ENCODE data around the gene IGF2.

Gene IGF2

DNA sequence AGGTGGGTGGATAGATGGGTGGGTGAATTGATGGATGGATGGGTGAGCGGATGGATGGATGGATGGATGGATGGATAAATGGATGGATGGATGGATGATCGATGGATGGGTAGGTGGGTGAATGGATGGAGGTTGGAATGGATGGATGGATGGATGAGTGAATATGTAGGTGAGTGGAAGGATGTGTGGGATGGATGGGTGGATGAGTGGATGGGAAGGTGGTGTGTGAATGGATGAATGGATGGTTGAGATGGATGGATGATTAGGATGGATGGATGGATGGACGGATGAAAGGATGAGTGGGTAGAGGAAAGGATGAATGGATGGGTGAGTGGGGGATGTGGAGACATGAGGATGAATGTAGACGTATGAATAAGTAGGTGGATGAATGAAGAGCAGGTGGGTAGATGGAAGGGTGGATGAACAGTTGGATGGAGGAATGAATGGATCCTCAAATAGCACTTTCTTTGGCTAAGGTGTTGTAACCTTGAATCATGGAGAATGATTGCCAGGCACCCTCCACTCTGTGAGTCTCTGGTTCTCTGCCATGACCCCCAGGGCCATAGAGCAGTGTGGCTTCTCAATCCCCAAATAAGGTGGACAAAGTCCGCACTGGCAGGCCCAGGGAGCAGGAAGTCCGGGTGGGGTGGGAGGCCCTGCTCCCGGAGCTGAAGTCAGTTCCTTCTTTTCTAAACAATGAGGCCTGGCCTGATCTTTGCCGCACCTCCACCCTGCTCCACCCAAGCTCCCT is 36.9 kb downstream of the IGF2 start:
- DNase-seq = no peak

DNA sequence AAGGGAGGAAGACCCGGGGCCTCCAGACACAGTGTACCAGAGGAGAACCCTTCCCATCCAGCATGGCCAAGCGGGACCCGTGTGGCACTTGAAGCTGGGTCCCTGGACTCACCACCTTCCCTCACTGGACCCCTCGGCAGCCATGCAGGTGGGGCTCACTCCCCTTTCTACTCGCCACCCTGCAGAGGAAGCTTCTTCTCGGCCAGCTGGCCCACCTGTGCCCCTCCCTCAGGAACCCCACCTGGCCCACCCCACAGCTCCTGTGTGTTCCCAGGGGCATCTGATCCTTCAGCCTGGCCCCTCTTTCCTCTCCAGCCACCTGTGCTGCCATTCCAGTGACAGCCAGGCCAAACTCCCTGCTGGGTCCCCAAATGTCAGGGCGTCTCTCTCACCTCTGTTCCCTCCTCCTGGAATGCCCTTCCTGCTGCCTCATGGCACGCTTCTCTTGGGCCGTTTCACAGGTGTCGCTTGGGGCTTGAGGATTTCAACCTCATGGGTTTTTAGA is 38.0 kb downstream of the IGF2 start:
- DNase-seq = no peak

DNA sequence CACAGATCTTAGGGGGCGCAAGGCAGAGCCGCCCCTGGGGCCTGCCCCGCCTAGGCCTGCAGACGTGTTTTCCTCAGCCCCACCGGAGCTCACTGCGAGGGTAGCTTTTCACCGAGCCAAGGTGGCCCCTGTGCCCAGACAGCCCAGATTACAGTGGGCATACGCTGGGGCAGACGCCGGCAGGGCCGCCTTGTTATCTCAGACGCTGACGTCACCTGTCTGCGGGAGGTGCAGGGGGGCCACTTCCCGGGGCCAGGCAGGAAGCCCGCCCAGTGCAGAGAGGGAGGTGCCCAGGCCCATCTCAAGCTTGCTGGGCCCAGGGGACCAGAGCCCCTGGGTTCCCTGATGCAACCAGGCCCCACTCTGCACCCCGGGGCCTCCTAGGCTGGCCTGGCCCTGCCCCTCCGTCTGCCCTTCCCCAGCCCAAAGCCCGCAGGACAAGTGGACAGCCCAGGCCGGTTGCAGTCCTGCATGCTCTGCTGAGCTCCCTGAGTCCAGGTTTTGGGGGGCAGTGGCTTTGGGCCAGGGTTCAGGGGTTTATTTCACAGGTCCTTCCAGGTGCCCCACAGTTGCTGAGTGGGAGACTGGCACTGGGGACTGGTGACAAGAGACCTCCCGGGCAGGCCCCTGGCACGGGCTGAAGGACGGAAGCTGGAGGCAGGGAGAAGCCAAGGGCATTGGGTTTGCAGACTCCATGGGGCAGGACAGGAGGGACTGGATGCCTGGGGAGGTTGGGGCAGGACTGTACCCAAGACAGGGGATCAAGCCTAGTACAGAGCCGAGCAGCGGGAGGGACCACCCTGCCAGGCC is 38.6 kb downstream of the IGF2 start:
- DNase-seq = no peak

DNA sequence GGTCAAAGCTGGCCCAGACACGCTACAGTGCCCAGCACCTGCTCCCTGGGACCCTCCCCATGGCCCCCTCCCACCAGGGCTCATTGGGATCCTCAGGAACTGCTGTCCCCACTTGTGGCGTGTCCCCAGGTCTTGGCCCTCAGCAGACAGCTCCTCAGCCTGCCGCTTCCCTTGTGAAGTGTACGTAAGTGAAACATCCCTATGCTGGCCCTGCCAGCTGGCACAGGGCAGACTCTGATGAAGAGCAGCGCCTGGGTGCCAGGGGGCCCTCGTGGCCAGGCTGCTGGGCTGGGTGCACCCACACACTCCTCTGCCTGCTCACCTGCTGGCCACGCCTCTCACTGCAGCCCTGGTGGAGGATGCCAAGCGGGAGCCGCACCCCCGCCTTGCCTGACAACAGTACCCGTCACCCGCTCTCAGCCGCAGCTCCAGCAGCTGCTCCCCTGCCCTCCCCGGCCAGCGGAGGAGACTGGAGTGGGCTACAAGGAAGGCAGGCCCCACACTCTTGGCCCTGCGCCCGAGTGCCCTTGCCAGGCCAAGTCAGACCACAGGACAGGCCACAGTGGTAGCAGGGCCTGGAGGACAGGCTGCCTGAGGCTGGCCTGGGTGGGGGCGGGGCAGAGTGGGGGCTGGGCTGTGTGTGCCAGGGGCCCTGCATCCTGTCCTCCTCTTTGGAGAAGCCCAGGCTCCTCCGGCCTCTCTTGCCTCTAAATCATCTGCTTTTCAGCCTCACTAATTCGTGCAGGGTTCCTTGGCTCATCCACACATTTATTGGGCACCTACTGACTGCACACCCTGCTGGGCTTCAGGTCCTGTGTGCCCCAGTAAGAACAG is 39.5 kb downstream of the IGF2 start:
- DNase-seq = no peak

DNA sequence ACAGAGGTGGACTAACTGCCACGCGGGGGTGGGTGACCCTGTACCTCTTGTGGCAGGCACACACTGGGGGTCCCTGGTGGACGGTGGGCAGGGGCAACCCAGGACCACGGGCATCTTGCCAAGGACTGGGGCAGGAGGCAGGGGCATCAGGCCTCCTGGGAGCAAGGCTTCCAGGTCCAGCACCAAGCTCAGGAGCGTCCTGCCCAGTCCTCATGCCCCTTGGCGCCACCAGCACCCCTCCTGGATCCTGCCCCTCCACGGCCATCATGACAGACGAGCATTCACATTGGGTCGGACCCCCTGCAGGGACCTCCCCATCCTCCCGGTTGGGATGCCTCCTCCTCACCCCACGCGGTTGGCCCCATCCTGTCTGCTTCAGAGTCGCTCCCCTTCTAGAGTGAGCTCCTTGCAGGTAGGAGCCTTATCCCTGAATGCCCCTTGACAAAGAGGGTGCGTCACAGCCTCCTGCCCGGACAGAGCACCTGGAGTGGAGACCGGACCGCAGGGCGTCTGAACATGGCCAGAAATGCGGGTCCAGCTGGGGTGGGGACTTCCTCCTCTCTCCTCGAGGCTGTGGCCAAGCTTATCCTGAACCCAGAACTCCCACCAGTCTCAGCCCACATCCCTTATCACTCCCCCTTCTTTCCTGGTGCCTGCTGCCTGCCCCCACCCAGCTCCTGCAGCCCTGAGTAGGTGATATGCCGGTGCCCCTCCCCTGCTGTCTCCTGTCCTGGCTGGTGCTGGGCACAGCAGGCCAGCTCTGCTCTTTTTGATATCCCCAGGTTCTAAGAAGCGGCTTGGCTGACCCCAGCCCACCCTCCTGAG is 40.3 kb downstream of the IGF2 start:
- no peak for DNase-seq

DNA sequence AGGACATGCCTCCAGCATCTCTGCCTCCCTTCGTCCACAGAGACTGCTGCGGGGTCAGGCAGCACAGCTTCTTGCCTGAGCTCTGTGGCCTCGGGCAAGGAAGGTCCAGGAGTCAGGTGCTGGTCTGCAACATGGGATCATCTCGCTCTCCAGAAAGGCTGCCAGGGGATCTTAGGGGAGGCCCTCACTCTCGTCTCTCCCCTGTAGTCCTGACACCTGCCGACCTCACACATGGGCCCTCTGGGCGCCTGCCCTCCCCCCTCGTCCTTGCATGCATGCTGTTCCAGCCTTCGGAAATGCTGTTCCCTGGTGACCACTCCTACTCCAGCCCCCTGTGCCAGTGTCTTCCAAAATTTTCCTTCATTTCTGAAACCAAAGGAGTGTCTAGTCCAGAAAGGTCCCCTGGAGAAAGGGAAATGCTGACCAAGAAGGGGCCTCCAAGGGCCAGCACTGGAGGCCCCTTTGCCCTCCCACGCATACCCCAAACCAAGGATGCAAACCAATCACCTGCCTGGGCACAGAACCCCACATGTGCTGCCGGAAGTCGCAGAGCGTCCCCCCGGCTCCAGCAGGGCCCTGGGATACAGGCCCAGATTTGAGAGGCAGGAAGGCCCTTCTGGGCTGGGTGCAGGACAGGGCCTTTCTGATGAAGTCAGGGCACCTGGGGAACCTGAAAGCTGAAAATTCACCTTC is 41.0 kb downstream of the IGF2 start:
- no peak for DNase-seq

DNA sequence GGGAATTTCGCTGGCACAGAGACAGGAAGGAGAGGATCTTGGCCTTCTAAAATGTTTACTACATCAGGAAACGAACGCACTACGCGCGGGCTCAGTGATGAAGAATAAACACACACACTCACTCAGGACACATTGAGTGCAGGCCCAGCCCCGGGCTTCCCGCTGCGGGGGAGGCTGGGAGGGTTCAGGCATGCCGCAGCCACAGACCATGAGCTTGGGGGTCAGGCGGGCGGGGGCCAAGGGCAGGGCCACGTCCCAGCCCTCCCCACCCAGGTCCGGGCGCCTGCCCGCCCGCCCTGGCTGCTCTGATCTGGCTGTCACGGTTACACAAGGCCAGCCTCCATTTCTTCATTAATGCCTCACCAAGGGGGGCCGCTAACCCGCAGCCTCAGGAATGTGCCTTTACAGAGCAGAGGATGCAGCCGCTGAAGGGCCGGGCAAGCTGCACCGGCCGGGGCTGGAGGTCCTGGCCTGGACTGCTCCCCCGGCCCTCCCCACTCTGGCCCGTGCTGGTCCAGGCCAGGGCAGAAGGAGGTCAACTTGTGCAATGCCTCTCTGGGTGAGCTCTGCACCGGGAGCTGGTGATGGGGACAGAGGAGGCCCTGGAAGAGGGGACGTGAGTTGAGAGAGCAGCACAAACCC is 41.7 kb downstream of the IGF2 start:
- no peak for DNase-seq

DNA sequence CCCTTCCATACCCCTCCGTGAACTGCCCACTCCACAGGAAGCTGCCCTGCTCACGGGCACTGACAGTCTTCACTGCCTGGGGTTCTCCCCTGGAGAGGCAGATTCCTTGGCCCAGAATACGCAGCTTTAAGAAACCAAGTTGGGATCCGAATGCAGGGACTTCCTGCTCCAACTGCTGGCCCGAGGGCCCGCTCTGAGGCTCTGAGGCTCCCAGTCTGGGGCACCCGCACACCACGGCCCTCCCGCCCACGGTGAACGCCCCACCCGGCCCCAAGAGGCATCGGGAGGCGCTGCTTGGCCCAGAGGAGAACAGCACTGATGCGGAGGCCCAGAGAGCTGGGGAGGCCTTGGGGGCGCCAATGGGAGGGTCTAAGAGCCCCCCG is 42.3 kb downstream of the IGF2 start:
- DNase-seq = no peak

DNA sequence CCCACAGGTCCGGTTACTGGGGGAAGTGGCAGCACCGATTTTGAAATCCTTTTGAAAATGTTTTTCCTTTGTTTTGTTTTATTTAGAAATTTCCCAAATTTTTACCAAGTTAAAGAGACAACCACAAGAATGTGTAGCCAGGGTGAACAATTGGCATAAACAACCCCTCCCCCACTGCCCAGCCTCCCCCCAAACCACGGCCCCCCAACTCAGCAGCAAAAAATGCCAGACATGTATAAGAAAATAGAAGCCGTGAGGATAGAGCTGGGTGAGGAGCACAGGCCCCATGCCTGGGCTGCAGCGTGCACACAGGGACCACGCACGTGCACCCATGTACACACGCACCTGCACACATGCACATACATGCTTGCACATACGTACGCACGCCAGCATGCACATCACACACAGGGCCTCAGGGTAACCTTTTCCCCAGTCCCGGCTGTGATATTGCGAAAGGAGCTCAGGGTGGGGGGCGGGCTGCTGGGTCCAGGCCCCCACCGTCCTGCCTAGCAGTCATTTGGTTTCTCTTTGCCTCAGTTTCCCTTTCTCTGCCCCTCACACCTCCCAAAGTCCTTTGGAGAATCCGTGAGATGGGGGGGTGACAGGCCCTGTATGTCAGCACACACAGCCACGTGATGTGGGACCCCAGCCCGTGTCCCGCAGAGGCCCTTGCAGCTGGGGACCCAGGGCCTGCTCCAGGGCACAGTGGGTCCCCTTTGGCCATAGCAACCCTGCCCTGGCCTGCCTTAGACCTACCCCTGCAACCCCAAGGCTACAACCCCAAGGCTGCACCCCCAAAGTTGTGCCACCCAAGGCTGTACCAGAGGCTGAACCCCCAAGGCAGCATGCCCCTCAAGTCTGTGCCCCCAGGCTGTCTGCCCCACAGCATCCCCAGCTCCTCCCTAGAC is 42.9 kb downstream of the IGF2 start:
- DNase-seq = no peak

DNA sequence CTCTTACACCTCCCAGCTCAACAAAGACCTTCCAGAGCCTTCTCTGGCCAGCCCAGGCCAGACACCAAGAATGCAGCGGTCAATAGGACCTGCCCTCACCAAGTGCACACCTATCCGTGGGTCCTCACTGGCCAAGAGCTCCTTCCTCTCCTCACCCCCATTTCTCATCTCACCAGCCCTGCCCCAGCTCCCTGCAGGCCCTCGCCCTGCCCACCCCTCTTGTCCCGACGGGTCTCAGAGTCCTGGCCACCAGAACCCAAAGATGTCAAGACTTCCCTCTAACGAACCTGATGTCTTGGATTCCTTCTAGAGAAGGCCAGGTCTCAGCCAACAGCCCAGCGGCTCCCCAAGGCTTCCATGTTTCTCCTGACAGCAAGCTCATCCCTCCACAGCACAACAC is 43.6 kb downstream of the IGF2 start:
- no peak for DNase-seq

DNA sequence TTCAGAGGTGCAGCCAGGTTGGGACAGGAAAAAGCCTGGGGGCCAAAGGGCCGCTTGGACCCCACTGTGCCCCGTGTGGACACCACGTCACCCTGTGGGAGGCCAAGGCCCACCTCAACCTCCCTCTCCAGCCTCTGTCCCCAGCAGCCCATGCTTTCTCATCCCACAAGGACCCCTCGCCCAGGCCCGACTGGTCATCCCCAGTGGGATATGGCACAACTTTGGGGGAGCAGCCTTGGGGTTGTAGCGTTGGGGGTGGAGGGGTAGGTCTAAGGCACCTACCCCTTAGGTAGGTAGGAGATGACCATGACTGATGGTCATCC is 44.0 kb downstream of the IGF2 start:
- DNase-seq = no peak

DNA sequence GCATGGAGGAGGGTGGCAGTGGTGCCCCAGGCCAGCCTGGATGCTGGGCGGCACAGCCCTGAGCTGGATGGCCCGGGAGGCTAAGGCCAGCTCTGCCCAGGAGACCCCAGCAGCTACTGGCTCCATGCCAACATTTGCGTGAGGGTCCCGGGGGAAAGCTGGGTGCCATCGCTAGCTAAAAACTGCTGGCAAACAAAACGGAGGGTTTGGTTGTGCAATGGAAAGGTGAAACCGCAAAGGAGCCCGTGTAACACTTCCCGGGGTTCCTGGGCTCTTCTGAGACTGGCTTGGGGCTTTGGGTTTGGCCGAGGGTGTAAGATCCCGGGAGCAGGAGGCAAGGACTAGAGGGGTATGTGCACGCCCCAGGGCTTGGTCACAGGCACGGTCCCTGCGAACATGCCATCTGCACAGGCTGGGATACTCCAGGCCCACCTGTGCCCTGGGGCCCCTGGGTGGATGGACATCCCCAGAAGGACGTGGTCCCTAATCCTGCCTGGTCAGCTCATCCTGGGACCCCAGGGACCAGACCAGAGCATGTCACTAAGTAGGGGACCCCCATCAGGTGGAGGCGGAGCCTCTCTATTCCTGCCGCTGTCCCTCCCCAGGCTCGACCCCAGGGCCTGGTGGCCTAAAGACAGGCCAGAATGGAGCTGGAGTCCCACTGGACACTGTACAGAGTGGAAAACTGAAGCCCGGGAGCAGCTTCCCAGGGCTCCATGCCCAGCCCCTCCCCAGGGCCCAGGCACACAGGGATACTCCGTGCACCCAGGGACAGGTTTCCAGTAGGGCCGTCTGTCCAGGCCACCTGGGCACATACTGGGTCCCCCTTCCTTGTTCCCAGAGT is 44.6 kb downstream of the IGF2 start:
- DNase-seq = no peak

DNA sequence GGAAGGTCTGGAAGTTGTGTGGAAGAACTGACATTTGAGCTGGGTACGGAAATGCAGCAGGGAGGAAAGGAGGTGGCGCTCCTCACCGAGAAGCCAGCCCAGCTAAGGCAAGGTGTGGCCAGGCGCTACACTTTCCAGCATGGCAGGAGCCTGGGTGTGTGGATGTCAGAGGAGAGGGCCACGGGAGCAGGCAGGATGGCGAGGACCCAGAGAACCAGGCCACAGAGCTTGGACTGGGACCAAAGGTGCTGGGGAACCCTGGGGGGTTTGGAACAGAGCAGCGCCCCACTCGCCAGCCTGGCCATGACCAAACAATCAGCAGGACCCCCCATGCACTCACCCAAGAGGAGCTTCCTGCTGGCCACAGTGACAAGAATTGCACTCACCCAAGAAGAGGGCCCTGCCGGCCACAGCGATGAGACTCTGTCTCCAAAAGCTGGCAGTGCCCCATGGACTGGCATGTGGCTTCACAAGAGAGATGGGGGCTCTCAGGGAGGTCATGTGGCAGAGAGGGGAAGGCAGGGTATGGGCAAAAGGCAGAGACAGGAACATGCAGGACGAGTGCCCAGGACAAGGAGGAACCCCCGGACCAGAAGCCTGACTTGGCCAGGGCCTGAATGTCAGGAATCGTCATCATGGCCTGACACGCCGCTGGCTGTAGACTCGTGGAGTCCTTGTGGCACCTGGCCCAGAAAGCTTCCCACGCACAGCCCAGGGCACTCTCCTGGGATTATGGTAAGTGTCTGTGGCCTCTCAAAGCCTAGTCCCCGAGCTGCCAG is 45.4 kb downstream of the IGF2 start:
- DNase-seq = no peak

DNA sequence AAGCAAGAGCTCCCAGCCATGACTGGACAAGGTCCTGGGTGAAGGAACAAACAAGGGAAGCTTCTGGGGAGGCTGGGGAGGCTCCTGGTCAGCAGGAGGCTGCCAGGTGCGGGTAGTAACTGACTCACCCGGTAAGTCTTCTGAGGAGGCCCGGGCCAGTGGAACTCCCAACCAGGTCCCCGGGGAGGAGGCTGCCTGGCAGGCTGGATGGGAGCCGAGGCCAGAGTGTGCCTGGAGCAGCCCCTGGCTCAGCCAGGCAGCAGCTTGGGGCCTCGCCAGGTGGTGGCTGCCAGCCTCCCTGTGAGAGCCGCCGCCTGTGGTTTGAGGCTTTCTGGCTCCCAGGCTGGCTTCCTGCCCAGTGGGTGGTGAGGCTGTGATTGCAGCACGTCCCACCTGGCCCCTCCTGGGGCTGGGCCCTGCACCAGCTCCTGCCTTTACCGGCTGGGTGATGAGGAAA is 46.2 kb downstream of the IGF2 start:
- peak; percentile 73 for DNase-seq

DNA sequence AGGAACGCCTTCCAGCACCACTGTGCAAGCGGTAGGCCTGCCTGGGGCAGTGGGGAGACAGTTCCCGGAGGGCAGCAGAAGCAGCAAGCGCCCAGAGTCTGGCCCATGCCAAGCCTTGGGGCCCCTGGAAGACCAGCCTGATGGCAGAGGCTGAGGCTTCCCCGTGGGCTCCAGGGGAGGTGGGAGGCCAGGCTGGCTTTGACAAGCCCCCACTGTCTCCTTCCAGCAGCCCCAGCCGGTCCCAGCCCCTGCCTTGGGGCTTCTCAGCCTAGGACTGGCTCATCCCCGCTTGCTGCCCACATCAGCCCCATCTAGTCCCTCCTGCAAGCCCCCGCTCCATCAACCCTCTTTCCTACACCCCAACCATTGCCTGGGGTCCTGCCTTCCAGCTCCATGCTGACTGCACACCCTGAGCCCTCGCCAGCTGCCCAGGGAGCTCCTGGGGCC is 46.7 kb downstream of the IGF2 start:
- DNase-seq = no peak

DNA sequence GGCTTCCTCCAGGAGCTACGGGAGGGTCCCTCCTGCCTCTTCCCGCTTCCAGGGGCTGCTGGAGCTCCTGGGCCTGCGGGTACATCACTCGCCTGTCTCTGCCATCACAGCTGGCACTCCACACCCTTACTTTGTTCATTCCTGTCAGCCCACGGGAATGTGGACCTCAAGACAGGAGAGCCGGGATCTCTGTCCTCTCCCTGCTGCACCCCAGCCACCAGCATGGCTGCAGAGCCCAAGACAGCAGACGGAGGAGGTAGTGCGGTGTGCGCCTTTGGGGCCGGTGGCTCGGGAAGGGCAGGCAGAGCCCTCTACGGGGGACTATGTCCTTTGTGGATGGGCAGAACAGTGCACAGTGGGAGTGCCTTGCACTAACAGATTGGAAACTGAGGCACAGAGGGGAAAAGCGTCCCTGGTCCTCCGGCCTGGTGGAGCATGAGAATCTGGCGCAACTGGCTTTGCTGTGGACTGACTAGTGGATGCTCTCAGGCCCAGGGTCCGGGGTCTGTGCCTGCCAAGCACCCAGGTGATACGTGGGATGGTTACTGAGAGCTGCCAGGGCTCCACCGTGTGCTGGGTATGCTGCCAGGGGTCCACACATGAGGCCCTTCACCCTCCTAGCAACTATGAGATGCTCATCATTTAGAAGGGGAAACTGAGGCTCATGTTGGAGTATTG is 47.3 kb downstream of the IGF2 start:
- no peak for DNase-seq

DNA sequence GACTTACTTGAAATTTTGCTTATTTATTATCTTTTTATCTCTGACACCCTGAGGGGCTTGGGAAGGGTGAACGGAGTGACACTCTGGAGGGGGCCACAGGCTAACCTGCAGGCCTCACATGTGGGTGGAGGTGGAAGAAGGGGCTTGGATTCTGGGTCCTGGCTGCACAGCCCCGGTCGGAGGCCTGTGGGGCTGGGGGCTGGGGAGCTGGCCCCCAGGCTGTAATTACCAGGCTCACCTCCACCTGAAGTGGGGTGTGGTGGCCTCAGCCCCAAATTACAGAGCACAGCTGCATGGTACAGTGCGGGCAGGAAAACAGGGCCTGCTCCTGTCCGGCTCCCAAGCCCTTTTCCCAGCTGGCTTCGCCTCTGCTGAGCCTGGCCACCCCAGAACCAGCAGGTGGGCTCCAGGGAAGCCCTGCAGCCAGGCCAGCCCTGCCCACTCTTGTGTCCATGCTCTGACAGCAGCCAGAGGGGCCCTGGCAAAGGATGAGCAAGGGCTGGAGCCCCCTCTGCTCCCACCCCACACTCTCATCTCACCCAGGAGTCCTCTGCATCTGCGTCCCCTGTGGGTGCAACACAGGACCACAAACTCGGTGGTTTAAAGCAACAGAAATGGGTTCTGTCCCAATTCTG is 48.0 kb downstream of the IGF2 start:
- DNase-seq = no peak
